PC-3 (cell line): ENCODE data around the gene ADAMTS1. TPM values are rescaled to one million over a fixed set of nuclear protein-coding genes. Genes with fewer than 3 reads are reported as not detected.

Experiments
- ATAC-seq: fragments of 200-7000 bp; cut with Tn5 transposase; 2 replicates; pipeline ENCODE4 v1.9.1; 2020; ENCODE audit warnings: mild to moderate bottlenecking, moderate library complexity
- BruUV-seq: library from RNA; stranded (reverse); fragments of 400-500 nt; replicated peaks from 2 replicates; lab custom pipeline; 2021; lab: Mats Ljungman, UMichigan
- CTCF ChIA-PET: fragments of 300-600 bp; sonication (Branson Sonifier 250); formaldehyde crosslinking; loops from one replicate; lab custom pipeline; 2022; ENCODE audit warnings: antibody characterized with exemption; lab: Charles Lee
- POLR2A ChIA-PET: fragments of 300-600 bp; sonication (Branson Sonifier 250); formaldehyde crosslinking; loops from one replicate; lab custom pipeline; 2022; ENCODE audit warnings: antibody characterized with exemption; ENCODE audit not compliant: unreplicated experiment; lab: Charles Lee
- DNase-seq: peaks from one replicate; pipeline ENCODE4 v3.0.0-alpha.2; 2015
- H2AFZ ChIP-seq: fragments of 300-600 bp; sonication (generic); 2 replicates; pipeline ENCODE4 v1.6.0; 2016; ENCODE audit warnings: antibody characterized with exemption, low read length
- H3F3A ChIP-seq: fragments of 300-600 bp; sonication (generic); one replicate; pipeline ENCODE4 v1.6.0; 2017; ENCODE audit warnings: antibody characterized with exemption, low read length, control low read depth, mild to moderate bottlenecking; ENCODE audit not compliant: unreplicated experiment
- H3K27ac ChIP-seq: fragments of 300-600 bp; sonication (generic); 2 replicates; pipeline ENCODE4 v1.5.1; 2016; ENCODE audit warnings: mild to moderate bottlenecking, low read length
- H3K27me3 ChIP-seq: fragments of 300-600 bp; sonication (generic); 2 replicates; pipeline ENCODE4 v1.6.1; 2016; ENCODE audit warnings: low read length, mixed read lengths
- H3K36me3 ChIP-seq: fragments of 300-600 bp; sonication (generic); 2 replicates; pipeline ENCODE4 v1.6.1; 2016; ENCODE audit warnings: low read depth, mixed run types, low read length, mixed read lengths
- H3K4me1 ChIP-seq: fragments of 300-600 bp; sonication (generic); 2 replicates; pipeline ENCODE4 v1.5.1; 2016; ENCODE audit warnings: low read length; ENCODE audit not compliant: insufficient read depth
- H3K4me2 ChIP-seq: fragments of 300-600 bp; sonication (generic); 2 replicates; pipeline ENCODE4 v1.6.0; 2016; ENCODE audit warnings: low read length
- H3K4me3 ChIP-seq: fragments of 300-600 bp; sonication (generic); 2 replicates; pipeline ENCODE4 v1.5.1; 2016; ENCODE audit warnings: mild to moderate bottlenecking, low read length, mixed read lengths
- H3K79me2 ChIP-seq: fragments of 300-600 bp; sonication (generic); 2 replicates; pipeline ENCODE4 v1.6.1; 2017; ENCODE audit warnings: low read length, mixed read lengths
- H3K9ac ChIP-seq: fragments of 300-600 bp; sonication (generic); 2 replicates; pipeline ENCODE4 v1.6.0; 2016; ENCODE audit warnings: mild to moderate bottlenecking, low read length
- H3K9me2 ChIP-seq: fragments of 300-600 bp; sonication (generic); replicated peaks from 2 replicates; pipeline ENCODE4 v1.6.1; 2016; ENCODE audit warnings: mixed run types, low read length, mixed read lengths
- H3K9me3 ChIP-seq: fragments of 300-600 bp; sonication (generic); 2 replicates; pipeline ENCODE4 v1.6.1; 2016; ENCODE audit warnings: low read length, mixed read lengths
- H4K20me1 ChIP-seq: fragments of 300-600 bp; sonication (generic); 2 replicates; pipeline ENCODE4 v1.6.1; 2016; ENCODE audit warnings: low read length, mixed read lengths
- EZH2 ChIP-seq: fragments of 300-600 bp; sonication (generic); IDR thresholded peaks from one replicate; pipeline ENCODE4 v1.6.1; 2017; ENCODE audit warnings: antibody characterized with exemption, mild to moderate bottlenecking, low read length; ENCODE audit not compliant: unreplicated experiment
- EZH2phosphoT487 ChIP-seq: fragments of 300-600 bp; sonication (generic); IDR thresholded peaks from 2 replicates; pipeline ENCODE4 v1.6.1; 2018; ENCODE audit warnings: mild to moderate bottlenecking, antibody characterized with exemption, low read length, borderline replicate concordance
- intact Hi-C: fragments of 100-400 bp; cut with micrococcal nuclease; formaldehyde crosslinking; loops from 2 replicates; pipeline ENCODE4 v1.9.0; 2023
- total RNA-seq: library from RNA; depleted of rRNA; stranded (reverse); fragments of >200 nt; gene quantifications from 2 replicates; pipeline ENCODE4 v1.2.3, GENCODE V29; 2014
- TF ChIP-seq, protein P1 (sequence below): fragments of 300-600 bp; sonication (generic); conservative IDR thresholded peaks from 2 replicates; pipeline ENCODE4 v1.5.1; 2017; ENCODE audit warnings: antibody characterized with exemption, low read depth, mild to moderate bottlenecking, low read length

ADAMTS1 gene
- total RNA-seq, 1 experiment from 2014 or later, result 12.9 TPM

DNA sequence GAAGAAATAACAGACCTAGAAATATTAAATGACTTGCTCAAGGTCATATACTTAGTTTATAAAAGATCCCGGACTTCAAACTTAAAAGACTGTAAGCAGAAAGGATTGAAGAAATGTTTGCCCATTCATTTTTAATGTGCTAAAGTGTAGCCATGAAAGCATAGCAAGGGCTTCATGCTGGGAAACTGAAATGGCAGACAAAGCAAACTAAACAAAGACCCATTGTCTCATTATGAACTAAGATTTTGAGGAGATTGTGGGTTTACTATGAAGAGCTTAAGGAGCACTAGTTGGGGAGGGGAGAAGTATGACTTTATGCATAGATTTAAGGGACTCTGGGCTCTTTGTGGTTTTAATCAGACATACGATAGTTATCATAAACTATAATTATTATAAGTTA lies 26.3 kb downstream of the ADAMTS1 start:
- H3K4me2 ChIP-seq, result no peak overlapping the region
- DNase-seq (no peak), ATAC-seq (no peak)
- BruUV-seq, result no TSS peak
- no peak overlapping the region for H2AFZ ChIP-seq
- H3K9me2 ChIP-seq, result no peaks in the 10 kb centered on the region
- CTCF ChIA-PET, result no interaction called here
- H3K4me3 ChIP-seq, result no peak overlapping the region
- no peaks in the 10 kb centered on the region for H3K36me3 ChIP-seq
- H3K27ac ChIP-seq, result no peak overlapping the region
- no peak overlapping the region for H3K9ac ChIP-seq
- H3K79me2 ChIP-seq, result no peaks in the 10 kb centered on the region
- no peaks in the 10 kb centered on the region for H4K20me1 ChIP-seq
- intact Hi-C loops, result no loop called here
- H3K27me3 ChIP-seq, result no peaks in the 10 kb centered on the region
- POLR2A ChIA-PET, result no interaction called here
- no peaks in the 10 kb centered on the region for H3K4me1 ChIP-seq
- H3K9me3 ChIP-seq, result no peaks in the 10 kb centered on the region
- no peaks in the 10 kb centered on the region for H3F3A ChIP-seq
- TF ChIP-seq EZH2phosphoT487 (no peak), EZH2 (no peak)
- TF ChIP-seq, protein P1, sequence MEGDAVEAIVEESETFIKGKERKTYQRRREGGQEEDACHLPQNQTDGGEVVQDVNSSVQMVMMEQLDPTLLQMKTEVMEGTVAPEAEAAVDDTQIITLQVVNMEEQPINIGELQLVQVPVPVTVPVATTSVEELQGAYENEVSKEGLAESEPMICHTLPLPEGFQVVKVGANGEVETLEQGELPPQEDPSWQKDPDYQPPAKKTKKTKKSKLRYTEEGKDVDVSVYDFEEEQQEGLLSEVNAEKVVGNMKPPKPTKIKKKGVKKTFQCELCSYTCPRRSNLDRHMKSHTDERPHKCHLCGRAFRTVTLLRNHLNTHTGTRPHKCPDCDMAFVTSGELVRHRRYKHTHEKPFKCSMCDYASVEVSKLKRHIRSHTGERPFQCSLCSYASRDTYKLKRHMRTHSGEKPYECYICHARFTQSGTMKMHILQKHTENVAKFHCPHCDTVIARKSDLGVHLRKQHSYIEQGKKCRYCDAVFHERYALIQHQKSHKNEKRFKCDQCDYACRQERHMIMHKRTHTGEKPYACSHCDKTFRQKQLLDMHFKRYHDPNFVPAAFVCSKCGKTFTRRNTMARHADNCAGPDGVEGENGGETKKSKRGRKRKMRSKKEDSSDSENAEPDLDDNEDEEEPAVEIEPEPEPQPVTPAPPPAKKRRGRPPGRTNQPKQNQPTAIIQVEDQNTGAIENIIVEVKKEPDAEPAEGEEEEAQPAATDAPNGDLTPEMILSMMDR, result no peak

DNA sequence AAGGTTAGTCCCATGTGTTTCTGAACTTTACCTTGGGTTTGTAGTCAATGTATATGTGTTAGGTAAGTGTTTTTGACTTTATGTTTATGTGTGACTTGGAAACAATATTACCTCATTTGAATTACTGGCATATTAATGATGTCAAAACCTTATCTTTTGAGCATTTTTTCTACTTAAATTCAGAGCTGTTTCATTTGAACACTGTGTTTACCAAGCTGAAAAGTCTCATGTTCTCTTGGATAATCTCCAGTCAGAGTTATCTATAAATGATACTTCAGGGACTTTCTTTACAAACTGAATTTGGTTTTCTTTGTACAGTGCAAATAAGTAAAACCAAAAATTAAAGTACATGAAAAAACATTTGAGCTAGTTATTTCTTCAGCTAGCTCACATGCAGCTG lies 30.0 kb downstream of the ADAMTS1 start:
- no peak overlapping the region for H3K4me3 ChIP-seq
- no peaks in the 10 kb centered on the region for H4K20me1 ChIP-seq
- BruUV-seq, result no TSS peak
- DNase-seq (no peak), ATAC-seq (no peak)
- H3K4me1 ChIP-seq, result no peaks in the 10 kb centered on the region
- POLR2A ChIA-PET, result no interaction called here
- no peak overlapping the region for H3K9ac ChIP-seq
- H3K27me3 ChIP-seq, result no peaks in the 10 kb centered on the region
- no peaks in the 10 kb centered on the region for H3K79me2 ChIP-seq
- H3K4me2 ChIP-seq, result no peak overlapping the region
- H3K9me3 ChIP-seq, result no peaks in the 10 kb centered on the region
- no peaks in the 10 kb centered on the region for H3K36me3 ChIP-seq
- intact Hi-C loops, result no loop called here
- H3K9me2 ChIP-seq, result no peaks in the 10 kb centered on the region
- no peaks in the 10 kb centered on the region for H3F3A ChIP-seq
- CTCF ChIA-PET, result interaction anchor here (1.6 kb wide), 1 partner anchor 8 kb away, joined by 14 read pairs; no protein-coding TSS in a partner anchor
- no peak overlapping the region for H3K27ac ChIP-seq
- TF ChIP-seq EZH2 (no peak), EZH2phosphoT487 (no peak)
- TF ChIP-seq, protein P1, result no peak
- H2AFZ ChIP-seq, result no peak overlapping the region

DNA sequence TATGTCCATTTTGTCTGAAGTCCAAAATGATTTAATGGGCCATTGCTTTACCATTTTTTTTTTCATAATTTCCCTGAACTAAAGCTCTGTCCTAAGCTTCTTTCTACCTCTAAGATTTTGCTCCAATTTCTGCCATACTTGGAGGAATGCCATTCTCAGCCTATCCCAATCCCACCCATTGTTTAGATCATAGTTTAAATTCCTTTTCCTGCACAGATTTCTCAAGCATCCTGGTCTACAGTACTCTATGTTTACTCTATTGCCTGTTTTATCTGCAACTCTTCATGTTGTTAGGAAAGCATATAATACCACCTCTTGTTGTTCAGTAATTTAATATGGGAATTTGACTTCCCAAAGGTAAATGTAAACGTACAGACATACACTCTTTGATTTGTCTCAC lies 30.8 kb downstream of the ADAMTS1 start:
- intact Hi-C loops, result no loop called here
- POLR2A ChIA-PET, result no interaction called here
- H2AFZ ChIP-seq, result no peak overlapping the region

More for the DNA sequence above, 30.8 kb downstream of the ADAMTS1 start:
- no peak overlapping the region for H3K27ac ChIP-seq
- no peaks in the 10 kb centered on the region for H3K9me3 ChIP-seq
- no peak overlapping the region for H3K4me2 ChIP-seq
- BruUV-seq, result no TSS peak
- ATAC-seq, result no peak
- DNase-seq, result no peak
- CTCF ChIA-PET, result no interaction called here
- H3F3A ChIP-seq, result no peaks in the 10 kb centered on the region
- no peaks in the 10 kb centered on the region for H3K36me3 ChIP-seq
- no peak for TF ChIP-seq EZH2
- TF ChIP-seq EZH2phosphoT487, result no peak
- TF ChIP-seq, protein P1, result no peak
- H4K20me1 ChIP-seq, result no peaks in the 10 kb centered on the region
- no peaks in the 10 kb centered on the region for H3K9me2 ChIP-seq
- no peaks in the 10 kb centered on the region for H3K4me1 ChIP-seq
- no peak overlapping the region for H3K4me3 ChIP-seq
- no peaks in the 10 kb centered on the region for H3K79me2 ChIP-seq
- H3K9ac ChIP-seq, result no peak overlapping the region
- H3K27me3 ChIP-seq, result no peaks in the 10 kb centered on the region
